Prostate gland (tissue), 2 donors: ENCODE measurements around the gene TRIP13.

Experiments used
- CTCF ChIP-seq, 4 experiments: fragments of 200-600 bp in 2 of 4; fragments of 450-650 bp in 2 of 4; sonication (generic) in 2 of 4; IDR thresholded peaks; 1 replicate in 3 of 4; 2 replicates in 1 of 4; pipeline ENCODE4 v1.5.1; 2016 to 2019; ENCODE audit warnings: antibody characterized with exemption in 4 of 4, mild to moderate bottlenecking in 2 of 4, moderate library complexity in 2 of 4
- POLR2A ChIP-seq: fragments of 450-650 bp; IDR thresholded peaks from one replicate; pipeline ENCODE4 v1.6.1; 2016; ENCODE audit warnings: antibody characterized with exemption, mild to moderate bottlenecking
- POLR2AphosphoS5 ChIP-seq: sonication (generic); formaldehyde crosslinking; IDR thresholded peaks from one replicate; pipeline ENCODE4 v1.6.1; 2017; ENCODE audit warnings: antibody characterized with exemption

- no peak for TF ChIP-seq CTCF (IDR thresholded peaks at IDR 0.05)
- TF ChIP-seq POLR2A = no peak
- TF ChIP-seq POLR2AphosphoS5 = no peak
Measured at GRCh38 chr5:911601-912000, 18.9 kb downstream of the TRIP13 start.
